Trophoblast cell (in vitro differentiated cells and primary cell): ENCODE measurements around the gene ITSN2.
A peak's percentile ranks its signal among the peaks of the same experiment; 100 is the strongest.

Experiments
- DNase-seq, 2 donors: peaks; one replicate each; pipeline ENCODE4 v3.0.0-alpha.2; 2016
- H2AFZ ChIP-seq: 2 replicates; pipeline ENCODE4 v1.6.1; 2013; ENCODE audit warnings: low read length, moderate library complexity, mild to moderate bottlenecking; ENCODE audit not compliant: insufficient read depth, poor library complexity
- H2AK5ac ChIP-seq: 2 replicates; pipeline ENCODE4 v1.6.1; 2013; ENCODE audit warnings: mild to moderate bottlenecking, low read length
- H2BK120ac ChIP-seq: 2 replicates; pipeline ENCODE4 v1.6.1; 2013; ENCODE audit warnings: low read length, mild to moderate bottlenecking, moderate library complexity; ENCODE audit not compliant: insufficient read depth, poor library complexity
- H2BK12ac ChIP-seq: 2 replicates; pipeline ENCODE4 v1.6.1; 2013; ENCODE audit warnings: mild to moderate bottlenecking, low read length, moderate library complexity
- H2BK5ac ChIP-seq: 2 replicates; pipeline ENCODE4 v1.6.1; 2013; ENCODE audit warnings: low read length, low read depth, moderate library complexity, mild to moderate bottlenecking; ENCODE audit not compliant: poor library complexity
- H3K14ac ChIP-seq: 2 replicates; pipeline ENCODE4 v1.6.1; 2013; ENCODE audit warnings: mild to moderate bottlenecking, low read length
- H3K18ac ChIP-seq: 2 replicates; pipeline ENCODE4 v1.6.1; 2013; ENCODE audit warnings: mild to moderate bottlenecking, low read length
- H3K23ac ChIP-seq: 2 replicates; pipeline ENCODE4 v1.6.1; 2013; ENCODE audit warnings: low read length
- H3K27ac ChIP-seq: 2 replicates; pipeline ENCODE4 v1.5.1; 2013; ENCODE audit warnings: low read depth, mild to moderate bottlenecking, inconsistent platforms, low read length, moderate library complexity
- H3K27me3 ChIP-seq: 2 replicates; pipeline ENCODE4 v1.6.1; 2013; ENCODE audit warnings: inconsistent platforms, mild to moderate bottlenecking, low read length, moderate library complexity; ENCODE audit not compliant: insufficient read depth
- H3K36me3 ChIP-seq, 2 experiments: 1 replicate in 1 of 2; 2 replicates in 1 of 2; pipeline ENCODE4 v1.6.1; 2013; ENCODE audit warnings: low read length in 2 of 2, mild to moderate bottlenecking in 2 of 2, moderate library complexity in 1 of 2; ENCODE audit not compliant: insufficient read depth in 2 of 2, control insufficient read depth in 1 of 2
- H3K4ac ChIP-seq: 2 replicates; pipeline ENCODE4 v1.6.1; 2013; ENCODE audit warnings: low read depth, mild to moderate bottlenecking, low read length, moderate library complexity
- H3K4me1 ChIP-seq, 2 experiments: 1 replicate in 1 of 2; 2 replicates in 1 of 2; pipeline ENCODE4 v1.6.1; 2013; ENCODE audit warnings: low read length in 2 of 2, mild to moderate bottlenecking in 2 of 2, moderate library complexity in 1 of 2; ENCODE audit not compliant: insufficient read depth in 2 of 2, control insufficient read depth in 1 of 2
- H3K4me2 ChIP-seq: 2 replicates; pipeline ENCODE4 v1.6.1; 2013; ENCODE audit warnings: inconsistent platforms, mild to moderate bottlenecking, low read length, moderate library complexity
- H3K4me3 ChIP-seq: 2 replicates; pipeline ENCODE4 v1.5.1; 2013; ENCODE audit warnings: mild to moderate bottlenecking, low read depth, low read length, inconsistent platforms
- H3K79me1 ChIP-seq: one replicate; pipeline ENCODE4 v1.6.1; 2013; ENCODE audit warnings: low read length
- H3K79me2 ChIP-seq: 2 replicates; pipeline ENCODE4 v1.6.1; 2013; ENCODE audit warnings: low read length, mild to moderate bottlenecking; ENCODE audit not compliant: control insufficient read depth, insufficient read depth, poor library complexity
- H3K9ac ChIP-seq: 2 replicates; pipeline ENCODE4 v1.6.1; 2013; ENCODE audit warnings: mild to moderate bottlenecking, low read length
- H3K9me3 ChIP-seq: 2 replicates; pipeline ENCODE4 v1.6.1; 2013; ENCODE audit warnings: low read depth, mild to moderate bottlenecking, control low read depth, inconsistent platforms, low read length; ENCODE audit not compliant: insufficient read depth
- H4K12ac ChIP-seq: 2 replicates; pipeline ENCODE4 v1.6.1; 2013; ENCODE audit warnings: low read depth, mild to moderate bottlenecking, low read length, moderate library complexity
- H4K8ac ChIP-seq: 2 replicates; pipeline ENCODE4 v1.6.1; 2013; ENCODE audit warnings: low read depth, mild to moderate bottlenecking, low read length, moderate library complexity
- H4K91ac ChIP-seq: one replicate; pipeline ENCODE4 v1.6.1; 2013; ENCODE audit warnings: low read depth, mild to moderate bottlenecking, low read length, moderate library complexity
- WGBS: extraction: QIAGEN DNeasy Blood & Tissue Kit; methylation state at CpG from one replicate; pipeline ENCODE4 v1.1.7; 2013; ENCODE audit warnings: missing lambda C conversion rate; ENCODE audit not compliant: insufficient read length, insufficient coverage; ENCODE audit errors: extremely low coverage; 5-methylcytosine and 5-hydroxymethylcytosine counted together

The ITSN2 gene

DNA sequence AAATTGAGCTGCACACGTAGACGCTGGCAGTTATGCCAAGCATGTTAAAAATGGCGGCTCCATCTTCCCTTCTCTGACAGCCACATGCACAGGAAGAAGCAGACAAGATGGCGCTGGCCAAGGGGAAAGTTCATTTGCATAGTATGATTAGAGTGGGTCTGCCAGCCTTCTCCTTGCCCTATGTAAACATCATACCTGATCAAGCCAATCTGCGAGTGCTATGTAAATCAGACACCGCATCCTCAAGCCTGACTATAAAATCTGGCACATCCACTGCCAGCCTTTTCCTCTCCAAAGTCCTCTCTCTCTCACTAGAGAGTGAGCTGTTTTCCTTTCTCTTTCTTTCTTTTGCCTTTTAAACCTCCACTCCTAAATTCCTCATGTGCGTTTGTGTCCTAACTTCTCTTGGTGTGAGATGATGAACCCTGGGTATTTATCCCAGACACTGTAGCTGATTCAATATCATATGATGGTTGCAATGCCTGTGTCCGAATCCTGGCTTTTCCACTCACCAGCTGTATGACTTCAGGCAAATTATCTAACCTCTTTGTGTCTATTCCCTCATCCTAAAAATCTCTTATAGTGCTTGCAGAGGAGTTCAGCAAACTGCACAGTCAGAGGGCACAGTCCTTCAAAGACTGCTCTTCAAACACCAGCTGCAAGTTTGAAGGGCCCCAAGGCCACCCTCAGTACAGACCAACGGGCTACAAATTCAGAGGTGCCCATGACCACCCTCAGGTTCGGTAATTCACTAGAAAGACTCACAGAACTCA is 39.3 kb upstream of the ITSN2 start:
- H2BK12ac ChIP-seq = no peak overlapping the region
- H3K4me3 ChIP-seq = no peak overlapping the region
- DNase-seq = peak in 1 of 2 donors; percentile 29
- H3K79me1 ChIP-seq = no peaks in the 10 kb centered on the region
- H2BK5ac ChIP-seq = no peak overlapping the region
- no peak overlapping the region for H4K12ac ChIP-seq
- no peak overlapping the region for H3K4ac ChIP-seq
- no peak overlapping the region for H2BK120ac ChIP-seq
- H3K18ac ChIP-seq = no peak overlapping the region
- H4K91ac ChIP-seq = no peak overlapping the region
- no peak overlapping the region for H2AFZ ChIP-seq
- no CpG with 5 or more reads among the region's 10 CpGs for WGBS
- no peaks in the 10 kb centered on the region for H3K27me3 ChIP-seq
- no peaks in the 10 kb centered on the region for H3K4me1 ChIP-seq
- no peaks in the 10 kb centered on the region for H3K36me3 ChIP-seq
- H3K23ac ChIP-seq = no peak overlapping the region
- peaks cover 2% of the 10 kb centered on the region for H3K9me3 ChIP-seq
- H3K14ac ChIP-seq = no peak overlapping the region
- no peak overlapping the region for H3K9ac ChIP-seq
- no peak overlapping the region for H4K8ac ChIP-seq
- no peak overlapping the region for H2AK5ac ChIP-seq
- H3K27ac ChIP-seq = no peak overlapping the region
- H3K79me2 ChIP-seq = no peaks in the 10 kb centered on the region
- H3K4me2 ChIP-seq = no peak overlapping the region

DNA sequence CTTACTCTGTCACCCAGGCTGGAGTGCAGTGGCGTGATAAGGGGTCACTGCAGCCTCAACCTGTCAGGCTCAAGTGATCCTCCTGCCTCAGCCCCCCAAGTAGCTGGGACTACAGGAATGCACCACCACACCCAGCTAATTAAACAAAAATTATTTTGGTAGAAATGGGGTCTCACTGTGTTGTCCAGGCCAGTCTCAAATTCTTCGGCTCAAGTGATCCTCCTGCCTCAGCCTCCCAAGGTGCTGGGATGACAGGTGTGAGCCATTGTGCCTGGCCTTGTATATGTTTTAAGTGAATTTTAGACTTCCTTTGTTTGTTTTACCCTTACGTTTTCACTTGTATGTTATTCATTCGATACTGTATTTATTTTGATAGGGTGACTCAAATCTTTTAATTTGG is 34.7 kb upstream of the ITSN2 start:
- H3K23ac ChIP-seq = no peak overlapping the region
- no peak overlapping the region for H2BK12ac ChIP-seq
- no peak overlapping the region for H2AFZ ChIP-seq
- H3K4me2 ChIP-seq = no peak overlapping the region
- no peaks in the 10 kb centered on the region for H3K36me3 ChIP-seq
- H2BK120ac ChIP-seq = no peak overlapping the region
- no peak overlapping the region for H3K9ac ChIP-seq
- no peaks in the 10 kb centered on the region for H3K9me3 ChIP-seq
- no peak for DNase-seq
- H4K8ac ChIP-seq = no peak overlapping the region
- H3K4me3 ChIP-seq = no peak overlapping the region
- H3K4ac ChIP-seq = no peak overlapping the region
- no peaks in the 10 kb centered on the region for H3K79me1 ChIP-seq
- H3K27me3 ChIP-seq = no peaks in the 10 kb centered on the region
- H2AK5ac ChIP-seq = no peak overlapping the region
- H4K12ac ChIP-seq = no peak overlapping the region
- H3K18ac ChIP-seq = no peak overlapping the region
- no peak overlapping the region for H3K14ac ChIP-seq
- no peak overlapping the region for H3K27ac ChIP-seq
- H2BK5ac ChIP-seq = no peak overlapping the region
- H4K91ac ChIP-seq = no peak overlapping the region
- WGBS = no CpG with 5 or more reads among the region's 4 CpGs
- no peaks in the 10 kb centered on the region for H3K4me1 ChIP-seq
- H3K79me2 ChIP-seq = no peaks in the 10 kb centered on the region

DNA sequence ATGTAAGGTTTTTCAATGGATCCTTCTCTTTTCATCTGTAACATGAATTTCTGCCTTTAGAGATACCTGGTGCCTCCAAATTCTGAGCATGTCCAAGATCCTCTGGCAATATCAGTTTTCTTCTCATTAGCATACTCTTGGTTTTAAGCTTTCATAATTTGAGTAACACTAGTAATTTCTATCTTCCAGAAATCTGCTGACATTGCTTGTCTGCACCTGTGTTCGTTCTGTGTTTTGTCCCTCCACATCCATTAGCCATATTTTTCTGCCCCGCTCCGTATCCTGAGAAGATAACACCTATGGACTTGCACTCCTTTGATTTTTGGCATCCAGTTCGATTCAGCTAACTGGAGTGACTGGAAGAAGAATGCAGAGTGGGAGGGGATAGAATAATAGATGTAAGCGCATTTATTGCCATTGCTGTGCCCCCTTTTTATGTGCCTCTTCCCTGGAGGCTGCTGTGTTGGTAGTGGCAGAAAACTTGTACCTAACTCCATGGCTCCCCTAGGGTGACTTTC is 32.3 kb upstream of the ITSN2 start:
- WGBS = no CpG with 5 or more reads among the region's 5 CpGs
- Histone ChIP-seq H2AK5ac (no peak overlapping the region), H3K4me1 (no peaks in the 10 kb centered on the region), H2BK120ac (no peak overlapping the region), H3K14ac (no peak overlapping the region), H4K91ac (no peak overlapping the region), H4K8ac (no peak overlapping the region), H3K27me3 (no peaks in the 10 kb centered on the region), H3K4me2 (no peak overlapping the region), H3K79me1 (no peaks in the 10 kb centered on the region), H2BK5ac (no peak overlapping the region), H3K79me2 (no peaks in the 10 kb centered on the region), H3K4me3 (no peak overlapping the region), H3K9ac (no peak overlapping the region), H3K23ac (no peak overlapping the region), H3K36me3 (no peaks in the 10 kb centered on the region), H3K4ac (no peak overlapping the region), H3K27ac (no peak overlapping the region), H2AFZ (no peak overlapping the region), H3K9me3 (no peaks in the 10 kb centered on the region), H3K18ac (no peak overlapping the region), H2BK12ac (no peak overlapping the region), H4K12ac (no peak overlapping the region)
- no peak for DNase-seq

DNA sequence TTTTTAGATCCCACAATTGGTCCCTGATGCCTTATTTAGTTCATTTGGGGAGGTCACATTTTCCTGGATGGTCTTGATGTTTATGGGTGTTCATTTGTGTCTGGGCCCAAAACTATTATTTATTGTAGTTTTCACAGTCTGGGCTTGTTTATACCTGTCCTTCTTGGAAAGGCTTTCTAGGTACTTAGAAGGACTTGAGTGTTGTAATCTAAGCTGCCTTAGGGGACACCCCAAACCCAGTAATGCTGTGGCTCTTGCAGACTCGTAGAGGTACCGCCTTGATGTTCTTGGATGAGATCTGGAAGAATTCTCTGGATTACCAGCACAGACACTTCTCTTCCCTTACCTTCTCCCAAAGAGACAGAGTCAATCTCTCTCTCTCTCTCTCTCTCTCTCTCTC is 25.0 kb upstream of the ITSN2 start:
- Histone ChIP-seq H3K4ac (no peak overlapping the region), H4K8ac (no peak overlapping the region), H3K27ac (no peak overlapping the region), H3K36me3 (no peaks in the 10 kb centered on the region), H3K9me3 (no peaks in the 10 kb centered on the region), H3K18ac (no peak overlapping the region), H4K12ac (no peak overlapping the region), H3K14ac (no peak overlapping the region), H3K79me1 (no peaks in the 10 kb centered on the region), H2AFZ (no peak overlapping the region), H3K27me3 (no peaks in the 10 kb centered on the region), H2AK5ac (no peak overlapping the region), H3K9ac (no peak overlapping the region), H3K79me2 (no peaks in the 10 kb centered on the region), H4K91ac (no peak overlapping the region), H2BK5ac (no peak overlapping the region), H3K4me1 (no peaks in the 10 kb centered on the region), H3K4me2 (no peak overlapping the region), H2BK12ac (no peak overlapping the region), H2BK120ac (no peak overlapping the region), H3K23ac (no peak overlapping the region), H3K4me3 (no peak overlapping the region)
- DNase-seq = no peak
- WGBS = no CpG with 5 or more reads among the region's 2 CpGs
